ENCODE data around the gene ITGB4. TPM values are rescaled to one million over a fixed set of nuclear protein-coding genes. Genes with fewer than 3 reads are reported as not detected.

Gene ITGB4
- total RNA-seq, 4 donors from 2014 or later, result 211 to 335 (median 233) TPM

DNA sequence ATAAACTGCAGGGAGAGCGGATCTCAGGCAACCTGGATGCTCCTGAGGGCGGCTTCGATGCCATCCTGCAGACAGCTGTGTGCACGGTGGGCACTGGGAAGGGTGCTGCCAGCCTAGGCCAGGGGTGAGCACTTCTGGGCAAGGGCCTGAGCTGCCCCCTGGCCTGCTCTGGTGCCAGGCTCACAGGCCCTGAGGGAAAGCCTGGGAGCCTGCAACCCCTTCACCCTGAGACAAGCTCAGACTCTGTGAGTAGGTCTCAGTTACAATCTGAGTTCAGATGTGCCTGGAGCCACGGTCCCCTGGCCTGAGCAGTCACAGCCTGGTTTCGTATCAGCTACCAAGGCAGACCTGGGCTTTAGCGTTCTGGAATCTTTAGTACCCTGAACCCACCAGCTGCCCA lies 8.1 kb downstream of the ITGB4 start:
- 86 to 90% methylated on average over 7 of the region's 7 CpGs for WGBS, 2 donors
- H3K27me3 ChIP-seq, result no peaks in the 10 kb centered on the region
- H3K4me3 ChIP-seq, result no peak overlapping the region
- TF ChIP-seq POLR2A (IDR thresholded peaks at IDR 0.05) (no peak), EP300 (IDR thresholded peaks at IDR 0.05) (no peak)
- TF ChIP-seq, protein P1, sequence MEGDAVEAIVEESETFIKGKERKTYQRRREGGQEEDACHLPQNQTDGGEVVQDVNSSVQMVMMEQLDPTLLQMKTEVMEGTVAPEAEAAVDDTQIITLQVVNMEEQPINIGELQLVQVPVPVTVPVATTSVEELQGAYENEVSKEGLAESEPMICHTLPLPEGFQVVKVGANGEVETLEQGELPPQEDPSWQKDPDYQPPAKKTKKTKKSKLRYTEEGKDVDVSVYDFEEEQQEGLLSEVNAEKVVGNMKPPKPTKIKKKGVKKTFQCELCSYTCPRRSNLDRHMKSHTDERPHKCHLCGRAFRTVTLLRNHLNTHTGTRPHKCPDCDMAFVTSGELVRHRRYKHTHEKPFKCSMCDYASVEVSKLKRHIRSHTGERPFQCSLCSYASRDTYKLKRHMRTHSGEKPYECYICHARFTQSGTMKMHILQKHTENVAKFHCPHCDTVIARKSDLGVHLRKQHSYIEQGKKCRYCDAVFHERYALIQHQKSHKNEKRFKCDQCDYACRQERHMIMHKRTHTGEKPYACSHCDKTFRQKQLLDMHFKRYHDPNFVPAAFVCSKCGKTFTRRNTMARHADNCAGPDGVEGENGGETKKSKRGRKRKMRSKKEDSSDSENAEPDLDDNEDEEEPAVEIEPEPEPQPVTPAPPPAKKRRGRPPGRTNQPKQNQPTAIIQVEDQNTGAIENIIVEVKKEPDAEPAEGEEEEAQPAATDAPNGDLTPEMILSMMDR (IDR thresholded peaks at IDR 0.05), result no peak
- peaks cover 0 to 20% (median 1%) of the 10 kb centered on the region in 4 donors for H3K4me1 ChIP-seq
- no peak for DNase-seq (ENCODE audit: low spot score in 2 of 2)
- H3K9me3 ChIP-seq, result no peaks in the 10 kb centered on the region
- H3K27ac ChIP-seq, result no peak overlapping the region
- peaks cover 5 to 100% (median 14%) of the 10 kb centered on the region in 3 donors for H3K36me3 ChIP-seq

DNA sequence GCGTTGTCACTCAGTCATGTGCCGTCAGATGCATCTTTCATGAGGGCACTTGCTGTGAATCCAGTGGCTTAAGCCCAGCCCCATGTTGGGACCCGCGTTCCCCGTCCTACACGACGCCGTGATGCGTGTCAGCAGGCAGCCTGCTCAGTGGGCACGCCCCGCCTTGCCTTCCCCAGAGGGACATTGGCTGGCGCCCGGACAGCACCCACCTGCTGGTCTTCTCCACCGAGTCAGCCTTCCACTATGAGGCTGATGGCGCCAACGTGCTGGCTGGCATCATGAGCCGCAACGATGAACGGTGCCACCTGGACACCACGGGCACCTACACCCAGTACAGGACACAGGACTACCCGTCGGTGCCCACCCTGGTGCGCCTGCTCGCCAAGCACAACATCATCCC lies 8.8 kb downstream of the ITGB4 start:
- H3K27ac ChIP-seq, result peak overlapping the region in 1 of 4 donors; percentile 13
- no peak overlapping the region for H3K4me3 ChIP-seq
- no peaks in the 10 kb centered on the region for H3K27me3 ChIP-seq
- no peak for TF ChIP-seq EP300 (IDR thresholded peaks at IDR 0.05)
- TF ChIP-seq POLR2A (IDR thresholded peaks at IDR 0.05), result no peak
- TF ChIP-seq, protein P1 (IDR thresholded peaks at IDR 0.05), result no peak
- WGBS, 2 donors, result 90 to 91% methylated on average over 19 to 24 of the region's 24 CpGs
- no peaks in the 10 kb centered on the region for H3K9me3 ChIP-seq
- H3K36me3 ChIP-seq, result peaks cover 5 to 96% (median 14%) of the 10 kb centered on the region in 3 donors
- no peak for DNase-seq (ENCODE audit: low spot score in 2 of 2)
- peaks cover 0 to 16% (median 0%) of the 10 kb centered on the region in 4 donors for H3K4me1 ChIP-seq

DNA sequence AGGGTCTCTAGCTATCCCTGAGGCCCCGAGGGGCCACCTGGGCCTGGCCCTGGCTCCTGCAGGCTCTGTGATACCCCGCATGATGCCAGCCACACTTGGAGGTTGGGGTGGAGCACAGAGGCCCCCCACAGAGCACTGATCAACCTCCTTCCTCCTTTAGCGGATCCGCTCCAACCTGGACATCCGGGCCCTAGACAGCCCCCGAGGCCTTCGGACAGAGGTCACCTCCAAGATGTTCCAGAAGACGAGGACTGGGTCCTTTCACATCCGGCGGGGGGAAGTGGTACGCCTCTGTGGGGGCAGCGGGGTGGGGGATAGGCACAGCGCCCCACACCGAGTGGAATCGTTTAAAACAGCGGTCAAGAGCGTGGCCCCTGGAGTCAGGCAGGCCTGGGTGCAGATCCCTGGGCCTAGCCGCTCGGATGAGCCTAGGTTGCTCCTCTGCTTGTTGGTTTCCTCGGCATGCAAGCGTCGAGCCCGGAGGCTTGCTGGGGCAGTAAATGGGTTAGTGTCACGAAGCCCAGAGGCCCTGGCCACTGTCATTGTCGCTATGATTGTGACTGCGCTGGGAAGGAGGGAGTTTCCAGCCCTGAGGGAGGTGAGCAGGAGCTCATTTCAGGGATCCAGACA lies 9.9 kb downstream of the ITGB4 start:
- Histone ChIP-seq H3K4me3 (no peak overlapping the region), H3K4me1 (peaks cover 0 to 10% (median 0%) of the 10 kb centered on the region in 4 donors), H3K27me3 (no peaks in the 10 kb centered on the region), H3K9me3 (no peaks in the 10 kb centered on the region), H3K27ac (peak overlapping the region in 3 of 4 donors; percentile 7 to 50 (median 20)), H3K36me3 (peaks cover 5 to 93% (median 19%) of the 10 kb centered on the region in 3 donors)
- no peak for DNase-seq (ENCODE audit: low spot score in 2 of 2)
- TF ChIP-seq POLR2A (IDR thresholded peaks at IDR 0.05) (no peak), EP300 (IDR thresholded peaks at IDR 0.05) (no peak)
- TF ChIP-seq, protein P1 (IDR thresholded peaks at IDR 0.05), result no peak
- WGBS, 2 donors, result 84 to 85% methylated on average over 19 to 26 of the region's 26 CpGs

DNA sequence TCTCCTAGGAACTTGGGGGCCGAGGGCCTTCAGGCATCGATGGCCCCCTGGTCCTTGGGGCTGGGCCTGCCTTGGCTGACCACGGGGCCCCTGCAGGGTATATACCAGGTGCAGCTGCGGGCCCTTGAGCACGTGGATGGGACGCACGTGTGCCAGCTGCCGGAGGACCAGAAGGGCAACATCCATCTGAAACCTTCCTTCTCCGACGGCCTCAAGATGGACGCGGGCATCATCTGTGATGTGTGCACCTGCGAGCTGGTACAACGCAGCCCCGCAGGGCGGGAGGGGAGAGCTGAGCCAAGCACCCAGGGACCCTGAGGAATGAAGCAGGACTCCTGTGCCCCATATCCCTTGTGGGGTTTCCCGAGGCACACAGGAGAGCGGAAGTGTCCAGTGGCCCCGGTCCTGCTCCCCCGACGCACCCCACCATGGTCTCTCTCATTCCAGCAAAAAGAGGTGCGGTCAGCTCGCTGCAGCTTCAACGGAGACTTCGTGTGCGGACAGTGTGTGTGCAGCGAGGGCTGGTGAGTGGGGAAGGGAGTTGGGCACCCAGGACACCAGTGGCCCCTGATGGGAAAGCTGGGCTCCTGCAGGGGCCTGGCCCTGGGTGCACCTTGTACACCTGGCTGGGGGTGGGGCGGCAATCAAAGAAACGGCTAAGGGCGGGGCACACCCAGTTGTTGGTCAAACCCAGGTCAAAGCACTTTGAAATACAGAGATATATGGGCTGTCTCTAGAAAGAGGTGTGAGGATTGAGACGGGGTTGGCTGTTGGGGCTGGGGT lies 10.6 kb downstream of the ITGB4 start:
- no peaks in the 10 kb centered on the region for H3K27me3 ChIP-seq
- H3K9me3 ChIP-seq, result no peaks in the 10 kb centered on the region
- H3K36me3 ChIP-seq, result peaks cover 2 to 93% (median 20%) of the 10 kb centered on the region in 3 donors
- no peak for DNase-seq (ENCODE audit: low spot score in 2 of 2)
- TF ChIP-seq, protein P1 (IDR thresholded peaks at IDR 0.05), result no peak
- TF ChIP-seq POLR2A (IDR thresholded peaks at IDR 0.05) (no peak), EP300 (IDR thresholded peaks at IDR 0.05) (no peak)
- H3K4me1 ChIP-seq, result peaks cover 0 to 15% (median 0%) of the 10 kb centered on the region in 4 donors
- peak overlapping the region in 1 of 4 donors; percentile 20 for H3K27ac ChIP-seq
- no peak overlapping the region for H3K4me3 ChIP-seq
- 88 to 96% methylated on average over 30 of the region's 31 CpGs for WGBS, 2 donors

DNA sequence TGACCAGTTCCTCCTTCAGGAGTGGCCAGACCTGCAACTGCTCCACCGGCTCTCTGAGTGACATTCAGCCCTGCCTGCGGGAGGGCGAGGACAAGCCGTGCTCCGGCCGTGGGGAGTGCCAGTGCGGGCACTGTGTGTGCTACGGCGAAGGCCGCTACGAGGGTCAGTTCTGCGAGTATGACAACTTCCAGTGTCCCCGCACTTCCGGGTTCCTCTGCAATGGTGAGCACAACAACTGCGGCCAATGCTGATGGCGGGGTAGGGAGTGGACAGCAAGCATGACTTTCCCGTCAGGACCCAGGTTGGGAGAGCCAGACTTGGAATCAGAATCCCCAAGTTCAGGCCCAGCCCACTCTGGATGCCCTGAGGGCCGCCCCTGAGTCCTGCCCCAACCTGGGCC lies 12.2 kb downstream of the ITGB4 start:
- 91% methylated on average over 18 of the region's 18 CpGs for WGBS, 2 donors
- TF ChIP-seq EP300 (IDR thresholded peaks at IDR 0.05) (no peak), POLR2A (IDR thresholded peaks at IDR 0.05) (no peak)
- TF ChIP-seq, protein P1 (IDR thresholded peaks at IDR 0.05), result no peak
- H3K36me3 ChIP-seq, result peaks cover 2 to 93% (median 23%) of the 10 kb centered on the region in 3 donors
- no peak overlapping the region for H3K4me3 ChIP-seq
- H3K9me3 ChIP-seq, result no peaks in the 10 kb centered on the region
- H3K27me3 ChIP-seq, result no peaks in the 10 kb centered on the region
- peak overlapping the region in 1 of 4 donors; percentile 8 for H3K27ac ChIP-seq
- no peak for DNase-seq (ENCODE audit: low spot score in 2 of 2)
- peaks cover 0 to 30% (median 4%) of the 10 kb centered on the region in 4 donors for H3K4me1 ChIP-seq

Measured in tibial nerve (tissue), 4 donors.